K562 (cell line): ENCODE measurements around the gene ALDH7A1. TPM values are rescaled to one million over a fixed set of nuclear protein-coding genes. Genes with fewer than 3 reads are reported as not detected.

Experiments
- ATAC-seq: fragments of 200-7000 bp; cut with Tn5 transposase; 3 replicates; pipeline ENCODE4 v1.9.1; 2020; ENCODE audit warnings: moderate library complexity
- BruUV-seq: library from RNA; stranded (reverse); fragments of 400-500 nt; replicated peaks from 2 replicates; lab custom pipeline; 2021; lab: Mats Ljungman, UMichigan
- CTCF ChIA-PET: fragments of 300-600 bp; formaldehyde crosslinking; extraction: SDS; loops from one replicate; lab custom pipeline; 2021; ENCODE audit warnings: low intra/inter-chr PET ratio; lab: Yijun Ruan, JAX
- POLR2A ChIA-PET: fragments of 300-600, 350-650 bp; sonication (Branson Sonifier 250); formaldehyde crosslinking; extraction: SDS; loops from one replicate; lab custom pipeline; 2021; ENCODE audit warnings: antibody characterized with exemption, inconsistent platforms; lab: Yijun Ruan, JAX
- DNase-seq, 4 experiments: peaks; one replicate each; pipeline versions ENCODE4 v3.0.0 to v3.0.0-alpha.2; 2011 to 2018; ENCODE audit warnings: low spot score in 3 of 4, mixed read lengths in 3 of 4; ENCODE audit errors: extremely low read depth in 1 of 4
- FAIRE-seq: peaks from 2 replicates; lab custom pipeline; 2011; peaks lifted over from hg19 to GRCh38; lab: Jason Lieb, UNC
- H2AFZ ChIP-seq: 2 replicates; pipeline ENCODE4 v1.6.0; 2011; ENCODE audit warnings: low read depth, low read length, control low read depth, inconsistent platforms
- H3K27ac ChIP-seq: fragments of 200-600 bp; 3 replicates; pipeline ENCODE4 v1.8.0; 2011; ENCODE audit warnings: low read depth, mild to moderate bottlenecking, control low read depth, inconsistent platforms, low read length, moderate library complexity, mixed read lengths; ENCODE audit errors: extremely low read depth
- H3K27me3 ChIP-seq, 2 experiments: fragments of 300-600 bp in 1 of 2; 2 replicates in 1 of 2; 3 replicates in 1 of 2; pipeline versions ENCODE4 v1.6.0 to v1.8.0; 2011; ENCODE audit warnings: inconsistent platforms in 2 of 2, low read length in 2 of 2, mild to moderate bottlenecking in 1 of 2, mixed read lengths in 1 of 2, moderate library complexity in 1 of 2; ENCODE audit not compliant: control insufficient read depth in 2 of 2, insufficient read depth in 2 of 2
- H3K36me3 ChIP-seq: fragments of 300-600 bp; 3 replicates; pipeline ENCODE4 v1.8.0; 2011; ENCODE audit warnings: mild to moderate bottlenecking, low read length, inconsistent platforms; ENCODE audit not compliant: control insufficient read depth, insufficient read depth
- H3K4me1 ChIP-seq, 2 experiments: fragments of 200-600 bp in 1 of 2; replicated peaks in 1 of 2; 2 replicates in 1 of 2; 3 replicates in 1 of 2; pipeline versions ENCODE4 v1.5.1 to v1.8.0; 2011; ENCODE audit warnings: inconsistent platforms in 2 of 2, low read length in 2 of 2, mild to moderate bottlenecking in 1 of 2, mixed read lengths in 1 of 2, moderate library complexity in 1 of 2; ENCODE audit not compliant: control insufficient read depth in 2 of 2, insufficient read depth in 2 of 2
- H3K4me2 ChIP-seq: 2 replicates; pipeline ENCODE4 v1.6.1; 2011; ENCODE audit warnings: low read length, control low read depth, inconsistent platforms, mixed read lengths; ENCODE audit not compliant: insufficient read depth
- H3K4me3 ChIP-seq: fragments of 200-600 bp; sonication (generic), shearing (Covaris generic); 2 replicates; pipeline ENCODE4 v1.5.1; 2016; ENCODE audit warnings: control low read depth, inconsistent platforms
- H3K79me2 ChIP-seq: fragments of 200-600 bp; 3 replicates; pipeline ENCODE4 v1.8.0; 2011; ENCODE audit warnings: low read length, inconsistent platforms; ENCODE audit not compliant: control insufficient read depth, insufficient read depth
- H3K9ac ChIP-seq, 2 experiments: 2 replicates each; pipeline versions ENCODE4 v1.6.0 to v1.6.1; 2011; ENCODE audit warnings: low read depth in 2 of 2, low read length in 2 of 2, control low read depth in 1 of 2, inconsistent platforms in 1 of 2, mild to moderate bottlenecking in 1 of 2, mixed read lengths in 1 of 2; ENCODE audit not compliant: insufficient read depth in 1 of 2
- H3K9me1 ChIP-seq: one replicate; pipeline ENCODE4 v1.6.0; 2011; ENCODE audit warnings: inconsistent platforms, mild to moderate bottlenecking, low read length, moderate library complexity; ENCODE audit not compliant: control insufficient read depth, insufficient read depth
- H3K9me3 ChIP-seq: replicated peaks from 2 replicates; pipeline ENCODE4 v1.5.1; 2011; ENCODE audit warnings: low read depth, low read length, inconsistent platforms; ENCODE audit not compliant: control insufficient read depth, insufficient read depth
- H4K20me1 ChIP-seq: replicated peaks from 2 replicates; pipeline ENCODE4 v1.6.1; 2011; ENCODE audit warnings: low read length, inconsistent platforms, mixed read lengths; ENCODE audit not compliant: control insufficient read depth, insufficient read depth
- GABPB1 ChIP-seq: sonication (generic); formaldehyde crosslinking; IDR thresholded peaks from 2 replicates; pipeline ENCODE4 v1.8.0; 2022; ENCODE audit warnings: mild to moderate bottlenecking, missing genetic modification reagents
- ILF3 ChIP-seq: fragments of 450-650 bp; IDR thresholded peaks from 2 replicates; pipeline ENCODE4 v1.6.1; 2018; ENCODE audit warnings: antibody characterized with exemption, mild to moderate bottlenecking, moderate library complexity, borderline replicate concordance
- WGBS: fragments of 100-300 bp; shearing (Covaris generic); methylation state at CpG from one replicate; pipeline ENCODE4 v1.1.6; 2016; ENCODE audit warnings: low coverage, mixed read lengths; ENCODE audit not compliant: insufficient coverage; ENCODE audit errors: missing lambda C conversion rate; 5-methylcytosine and 5-hydroxymethylcytosine counted together
- in situ Hi-C: fragments of 300-500 bp; cut with MboI; formaldehyde crosslinking; loops from 4 replicates; pipeline ENCODE4 v1.15.0; 2018; ENCODE audit warnings: inconsistent platforms, mixed read lengths
- intact Hi-C: fragments of 100-400 bp; cut with micrococcal nuclease; formaldehyde crosslinking; loops from 2 replicates; pipeline ENCODE4 v1.14.2; 2022
- polyA plus RNA-seq, 8 experiments: library from polyadenylated mRNA; depleted of rRNA in 4 of 8; stranded (reverse) in 5 of 8; unstranded in 3 of 8; fragments of >200 nt; fragmentation: Nextera tagmentation in 2 of 8; fragmentation: Illumina TruSeq in 1 of 8; extraction: Ambion mirVana in 2 of 8; extraction: Trizol in 1 of 8; gene quantifications; 2 replicates each; pipeline versions ENCODE4 v1.2.1 to v1.2.3, GENCODE V29; 2011 to 2014; ENCODE audit warnings: inconsistent platforms in 1 of 8, missing spikeins in 1 of 8
- small RNA-seq: library from RNA; depleted of rRNA; stranded (forward); fragments of <200 nt; gene quantifications from one replicate; pipeline ENCODE3, GENCODE V24; 2014
- total RNA-seq, 7 experiments: library from RNA; depleted of rRNA in 6 of 7; stranded (reverse); fragments of >200 nt in 6 of 7; fragmentation: Illumina TruSeq in 2 of 7; extraction: Trizol in 2 of 7; gene quantifications; 2 replicates each; pipeline versions ENCODE4 v1.2.1 to v1.2.3, GENCODE V29; 2011 to 2021; ENCODE audit warnings: low replicate concordance in 1 of 7

ALDH7A1 gene
- total and polyA plus RNA-seq, 9 of the 15 experiments (the other 6 are each of a cell fraction or from before 2014, with no cell fraction given): 0.04 to 0.49 TPM; not detected in 7

- no peak for TF ChIP-seq GABPB1 (CRISPR knock-in tag)
Measured at GRCh38 chr5:126482591-126482990, 112.4 kb downstream of the ALDH7A1 start (continued).

- no peak overlapping the region for H3K9ac ChIP-seq
- H3K27me3 ChIP-seq: no peaks in the 10 kb centered on the region
- no peaks in the 10 kb centered on the region for H3K36me3 ChIP-seq
- H4K20me1 ChIP-seq: no peaks in the 10 kb centered on the region
- in situ Hi-C loops (no loop called here), intact Hi-C loops (no loop called here)
- DNase-seq: no peak
- H3K9me1 ChIP-seq: no peaks in the 10 kb centered on the region
- ATAC-seq: no peak
- no peak overlapping the region for H3K27ac ChIP-seq
- ChIA-PET POLR2A (no interaction called here), CTCF (no interaction called here)
- FAIRE-seq: no peak
- H3K79me2 ChIP-seq: no peaks in the 10 kb centered on the region
- 21% methylated on average over 2 of the region's 2 CpGs for WGBS
- H3K4me2 ChIP-seq: no peak overlapping the region
- no peak for TF ChIP-seq ILF3
- H3K4me3 ChIP-seq: no peak overlapping the region
- BruUV-seq: no TSS peak
- H3K4me1 ChIP-seq: no peaks in the 10 kb centered on the region
- H3K9me3 ChIP-seq: no peaks in the 10 kb centered on the region
- H2AFZ ChIP-seq: no peak overlapping the region
Measured at GRCh38 chr5:126481243-126481642, 113.8 kb downstream of the ALDH7A1 start.

Small RNA genes lying within 50 kb of the gene (small RNA-seq; reads per million reads assigned to genes)
- not detected for gene RNU6-290P

Other genes starting within 250 kb of the ALDH7A1 start
- gene GRAMD2B, start 171.8 kb downstream of the ALDH7A1 start, total RNA-seq (2014; rRNA removed): 1.8 and 2.6 TPM in 2 replicates
- 1.2 and 1.7 TPM in 2 replicates for gene GRAMD2B, start 171.8 kb downstream of the ALDH7A1 start, total RNA-seq (2014; rRNA removed; fragmentation: Illumina TruSeq; extraction: Trizol)
- 0.87 and 1.5 TPM in 2 replicates for gene GRAMD2B, start 171.8 kb downstream of the ALDH7A1 start, total RNA-seq (2015; rRNA removed; fragmentation: Illumina TruSeq; extraction: Trizol)
- gene GRAMD2B, start 171.8 kb downstream of the ALDH7A1 start, total RNA-seq (2021): 1.3 and 1.7 TPM in 2 replicates
- gene GRAMD2B, start 171.8 kb downstream of the ALDH7A1 start, polyA plus RNA-seq (2011; rRNA removed): 0.97 and 4.2 TPM in 2 replicates
- 1.4 and 1.8 TPM in 2 replicates for gene GRAMD2B, start 171.8 kb downstream of the ALDH7A1 start, polyA plus RNA-seq (2014; fragmentation: Illumina TruSeq; extraction: Trizol)
- gene GRAMD2B, start 171.8 kb downstream of the ALDH7A1 start, polyA plus RNA-seq (2014; fragmentation: Nextera tagmentation; extraction: Ambion mirVana): under 1 TPM; 0.32 to 0.90 TPM
- 1.7 and 2.3 TPM in 2 replicates for gene GRAMD2B, start 171.8 kb downstream of the ALDH7A1 start, polyA plus RNA-seq (2014; rRNA removed)
- 20.2 and 24.9 TPM in 2 replicates for gene PHAX, start 5.7 kb upstream of the ALDH7A1 start, total RNA-seq (2014; rRNA removed)
- 46.8 and 55.3 TPM in 2 replicates for gene PHAX, start 5.7 kb upstream of the ALDH7A1 start, total RNA-seq (2014; rRNA removed; fragmentation: Illumina TruSeq; extraction: Trizol)
- gene PHAX, start 5.7 kb upstream of the ALDH7A1 start, total RNA-seq (2015; rRNA removed; fragmentation: Illumina TruSeq; extraction: Trizol): 46.9 and 47.5 TPM in 2 replicates
- gene PHAX, start 5.7 kb upstream of the ALDH7A1 start, total RNA-seq (2021): 25.8 and 26.1 TPM in 2 replicates
- 20.1 and 33.4 TPM in 2 replicates for gene PHAX, start 5.7 kb upstream of the ALDH7A1 start, polyA plus RNA-seq (2011; rRNA removed)
- 37.7 and 43.5 TPM in 2 replicates for gene PHAX, start 5.7 kb upstream of the ALDH7A1 start, polyA plus RNA-seq (2014; fragmentation: Illumina TruSeq; extraction: Trizol)
- 10 to 100 TPM; 56.1 to 59.8 TPM for gene PHAX, start 5.7 kb upstream of the ALDH7A1 start, polyA plus RNA-seq (2014; fragmentation: Nextera tagmentation; extraction: Ambion mirVana)
- gene PHAX, start 5.7 kb upstream of the ALDH7A1 start, polyA plus RNA-seq (2014; rRNA removed): 27.7 and 35.1 TPM in 2 replicates
- gene LMNB1, start 181.9 kb upstream of the ALDH7A1 start, total RNA-seq (2014; rRNA removed): 124 and 131 TPM in 2 replicates
- 155 and 182 TPM in 2 replicates for gene LMNB1, start 181.9 kb upstream of the ALDH7A1 start, total RNA-seq (2014; rRNA removed; fragmentation: Illumina TruSeq; extraction: Trizol)
- 154 and 157 TPM in 2 replicates for gene LMNB1, start 181.9 kb upstream of the ALDH7A1 start, total RNA-seq (2015; rRNA removed; fragmentation: Illumina TruSeq; extraction: Trizol)
- gene LMNB1, start 181.9 kb upstream of the ALDH7A1 start, total RNA-seq (2021): 152 and 190 TPM in 2 replicates
- gene LMNB1, start 181.9 kb upstream of the ALDH7A1 start, polyA plus RNA-seq (2011; rRNA removed): 73.3 and 84.2 TPM in 2 replicates
- 148 and 158 TPM in 2 replicates for gene LMNB1, start 181.9 kb upstream of the ALDH7A1 start, polyA plus RNA-seq (2014; fragmentation: Illumina TruSeq; extraction: Trizol)
- 1 to 10 TPM; 2.8 to 7.6 TPM for gene LMNB1, start 181.9 kb upstream of the ALDH7A1 start, polyA plus RNA-seq (2014; fragmentation: Nextera tagmentation; extraction: Ambion mirVana)
- gene LMNB1, start 181.9 kb upstream of the ALDH7A1 start, polyA plus RNA-seq (2014; rRNA removed): 100 and 123 TPM in 2 replicates